ENCODE data around the gene NCK2.

GRCh38 chr2:105872830-105873229 lies 128.1 kb downstream of the NCK2 start:
- no peak for TF ChIP-seq BHLHE40 (IDR thresholded peaks at IDR 0.05; ENCODE audit: borderline replicate concordance)
- TF ChIP-seq ELF4 (IDR thresholded peaks at IDR 0.05), result no peak
- TF ChIP-seq LEF1 (IDR thresholded peaks at IDR 0.05; ENCODE audit: borderline replicate concordance), result no peak
- TF ChIP-seq FOXK2 (IDR thresholded peaks at IDR 0.05), result no peak
- no peak for TF ChIP-seq FOXM1 (IDR thresholded peaks at IDR 0.05; ENCODE audit: borderline replicate concordance)

Measured in HEK293T (cell line).